ENCODE measurements around the gene HOXA5.

The HOXA5 gene

DNA sequence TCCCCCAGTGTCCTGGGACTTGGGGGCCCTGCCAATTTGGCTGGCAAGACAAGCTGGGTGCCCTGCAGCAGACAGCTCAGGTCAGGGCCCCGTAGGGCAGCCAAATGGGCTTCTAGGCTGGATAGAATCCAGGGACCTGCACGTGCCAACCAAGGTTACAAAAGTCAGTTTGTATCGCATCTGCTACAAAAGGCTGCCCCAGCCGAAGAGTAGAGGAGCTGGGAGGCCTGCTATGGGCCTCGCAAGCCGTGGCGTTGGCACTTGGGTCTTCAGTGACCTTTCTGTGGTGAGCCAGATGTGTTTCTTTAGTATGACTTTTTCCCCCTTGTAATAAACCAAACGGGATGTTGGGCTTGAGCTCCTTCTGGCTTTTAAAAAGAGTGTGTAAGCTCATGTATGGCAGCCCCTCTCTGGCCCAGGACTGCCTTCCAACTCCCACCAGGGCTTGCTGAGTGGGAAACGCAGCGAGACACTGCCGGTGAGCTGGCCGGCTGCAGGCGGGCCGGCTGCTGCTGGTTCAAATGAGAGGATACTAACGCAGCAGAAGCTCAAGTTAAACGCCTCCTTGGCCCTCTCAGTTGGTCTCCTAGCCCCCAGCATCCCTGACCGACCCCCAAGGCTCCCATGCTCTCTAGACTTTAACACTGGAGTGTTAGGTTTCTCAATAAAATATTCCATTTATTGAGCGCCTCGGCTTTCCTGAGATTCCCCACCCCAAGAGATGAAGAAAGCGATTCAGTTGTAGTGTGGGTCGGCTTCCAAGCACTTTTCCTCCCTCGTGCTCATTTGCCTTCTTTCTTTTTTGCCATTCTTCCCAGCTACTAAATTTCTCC is 33.7 kb upstream of the HOXA5 start:
- H3K4me3 Mint-ChIP-seq = no peak overlapping the region
- H3K4me1 Mint-ChIP-seq (ENCODE audit: low read depth) = peaks cover 12% of the 10 kb centered on the region
- no peak for DNase-seq
- no peaks in the 10 kb centered on the region for H3K36me3 Mint-ChIP-seq (ENCODE audit: low read depth)
- peaks cover 84% of the 10 kb centered on the region for H3K27me3 Mint-ChIP-seq
- no peak overlapping the region for H3K27ac Mint-ChIP-seq
- no peaks in the 10 kb centered on the region for H3K9me3 Mint-ChIP-seq

DNA sequence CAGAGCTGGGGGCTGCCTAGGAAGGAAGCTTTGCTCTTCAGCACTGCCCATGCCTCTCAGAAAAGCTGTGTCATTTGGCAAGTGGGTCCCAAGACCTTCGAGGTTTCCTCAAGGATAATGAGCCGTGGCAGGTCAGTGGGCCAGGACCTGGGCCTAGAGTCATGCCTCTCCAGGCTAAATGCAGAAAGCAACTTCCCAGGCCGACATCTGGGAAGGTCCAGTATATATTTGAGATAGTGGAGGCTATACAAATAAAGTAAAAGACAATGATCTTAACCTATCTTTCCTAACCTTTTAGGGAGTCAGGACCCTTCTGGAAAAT is 33.0 kb upstream of the HOXA5 start:
- H3K27ac Mint-ChIP-seq = no peak overlapping the region
- H3K4me3 Mint-ChIP-seq = no peak overlapping the region
- DNase-seq = no peak
- peaks cover 84% of the 10 kb centered on the region for H3K27me3 Mint-ChIP-seq
- H3K9me3 Mint-ChIP-seq = no peaks in the 10 kb centered on the region
- peaks cover 19% of the 10 kb centered on the region for H3K4me1 Mint-ChIP-seq (ENCODE audit: low read depth)
- H3K36me3 Mint-ChIP-seq (ENCODE audit: low read depth) = no peaks in the 10 kb centered on the region

DNA sequence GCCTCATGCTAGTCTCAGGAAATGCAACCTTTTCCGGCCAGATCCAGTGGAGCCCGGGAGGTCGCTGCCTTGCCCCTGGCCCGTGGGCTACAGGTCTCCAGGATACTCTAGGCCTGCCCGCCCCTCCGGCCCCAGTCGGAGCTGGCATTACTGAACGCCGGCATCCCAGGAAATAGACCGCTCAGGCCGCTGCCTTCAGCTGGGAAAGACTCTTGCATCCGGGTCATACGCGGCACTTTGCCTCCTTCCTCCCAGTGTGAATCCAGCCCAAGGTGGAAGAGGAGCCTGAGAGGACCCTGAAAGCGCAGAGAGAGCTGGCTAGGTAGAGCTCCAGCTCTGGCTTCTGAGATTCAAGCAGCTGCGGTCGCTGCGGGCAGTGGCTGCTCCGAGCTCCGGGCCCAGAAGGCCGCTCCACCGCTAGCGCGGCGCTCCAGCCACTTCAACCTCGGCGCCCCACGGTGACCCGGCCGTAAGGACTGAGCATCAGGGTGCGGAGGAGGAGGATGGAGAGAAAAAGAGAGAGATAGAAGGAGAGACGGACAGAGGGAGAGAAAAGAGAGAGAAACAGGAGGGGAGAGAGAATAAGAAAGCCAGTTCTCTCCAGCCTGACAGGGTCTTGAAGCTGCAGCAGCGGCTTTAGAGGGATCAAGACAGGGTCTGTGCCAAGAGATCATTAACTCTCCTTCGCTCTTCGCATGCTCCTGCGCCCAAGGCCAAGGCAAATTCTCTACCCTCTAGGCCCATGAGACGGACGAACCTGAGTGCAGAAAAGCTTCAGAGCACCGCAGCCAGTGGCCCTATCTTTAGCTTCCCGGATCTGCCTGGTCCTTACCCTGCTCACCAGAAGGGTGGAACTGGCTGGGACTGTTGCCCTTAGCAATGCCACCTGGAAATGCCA is 32.4 kb upstream of the HOXA5 start:
- no peaks in the 10 kb centered on the region for H3K36me3 Mint-ChIP-seq (ENCODE audit: low read depth)
- no peak overlapping the region for H3K27ac Mint-ChIP-seq
- H3K27me3 Mint-ChIP-seq = peaks cover 85% of the 10 kb centered on the region
- no peaks in the 10 kb centered on the region for H3K9me3 Mint-ChIP-seq
- no peak overlapping the region for H3K4me3 Mint-ChIP-seq
- DNase-seq = no peak
- H3K4me1 Mint-ChIP-seq (ENCODE audit: low read depth) = peaks cover 22% of the 10 kb centered on the region

DNA sequence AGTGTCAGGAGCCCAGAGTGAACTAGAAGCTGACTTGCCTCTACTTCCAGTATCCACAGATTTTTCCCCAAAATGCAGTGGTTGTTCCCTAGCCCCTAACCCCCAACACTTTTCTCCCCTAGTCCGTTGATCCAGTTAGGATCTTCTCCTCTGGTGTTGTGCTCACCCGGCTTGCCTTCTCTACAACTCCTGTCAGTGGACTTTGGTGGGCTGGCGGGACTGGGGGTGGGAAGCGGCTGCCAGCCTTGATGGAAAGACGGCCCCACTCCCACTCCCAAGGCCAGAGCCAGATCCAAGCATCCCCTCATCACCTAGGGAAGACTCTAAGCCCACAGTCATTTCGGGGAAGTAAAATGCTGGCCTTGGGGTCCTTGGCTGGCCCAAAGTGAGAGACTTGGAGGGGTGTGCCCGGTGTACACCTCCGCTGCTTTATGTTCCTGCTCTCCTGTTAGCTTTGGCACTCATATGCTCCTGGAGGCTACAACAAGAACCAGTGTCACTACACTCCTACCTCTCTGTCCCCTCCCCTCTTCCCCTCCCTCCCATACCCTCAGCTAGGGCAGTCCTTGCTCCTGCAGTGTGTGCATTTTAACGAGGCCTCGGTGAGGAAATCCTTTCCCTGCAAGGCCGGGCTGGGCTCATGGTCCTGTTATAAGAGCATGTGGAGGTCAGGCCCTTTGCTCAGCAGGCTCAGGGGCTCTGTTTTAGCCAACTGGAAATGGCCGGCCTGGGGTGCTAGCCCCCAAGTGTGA is 31.6 kb upstream of the HOXA5 start:
- Mint-ChIP-seq H3K27me3 (peaks cover 85% of the 10 kb centered on the region), H3K36me3 (ENCODE audit: low read depth) (no peaks in the 10 kb centered on the region), H3K27ac (no peak overlapping the region), H3K9me3 (no peaks in the 10 kb centered on the region), H3K4me1 (ENCODE audit: low read depth) (peaks cover 23% of the 10 kb centered on the region), H3K4me3 (peak overlapping the region; percentile 31)
- peak; percentile 30 for DNase-seq

DNA sequence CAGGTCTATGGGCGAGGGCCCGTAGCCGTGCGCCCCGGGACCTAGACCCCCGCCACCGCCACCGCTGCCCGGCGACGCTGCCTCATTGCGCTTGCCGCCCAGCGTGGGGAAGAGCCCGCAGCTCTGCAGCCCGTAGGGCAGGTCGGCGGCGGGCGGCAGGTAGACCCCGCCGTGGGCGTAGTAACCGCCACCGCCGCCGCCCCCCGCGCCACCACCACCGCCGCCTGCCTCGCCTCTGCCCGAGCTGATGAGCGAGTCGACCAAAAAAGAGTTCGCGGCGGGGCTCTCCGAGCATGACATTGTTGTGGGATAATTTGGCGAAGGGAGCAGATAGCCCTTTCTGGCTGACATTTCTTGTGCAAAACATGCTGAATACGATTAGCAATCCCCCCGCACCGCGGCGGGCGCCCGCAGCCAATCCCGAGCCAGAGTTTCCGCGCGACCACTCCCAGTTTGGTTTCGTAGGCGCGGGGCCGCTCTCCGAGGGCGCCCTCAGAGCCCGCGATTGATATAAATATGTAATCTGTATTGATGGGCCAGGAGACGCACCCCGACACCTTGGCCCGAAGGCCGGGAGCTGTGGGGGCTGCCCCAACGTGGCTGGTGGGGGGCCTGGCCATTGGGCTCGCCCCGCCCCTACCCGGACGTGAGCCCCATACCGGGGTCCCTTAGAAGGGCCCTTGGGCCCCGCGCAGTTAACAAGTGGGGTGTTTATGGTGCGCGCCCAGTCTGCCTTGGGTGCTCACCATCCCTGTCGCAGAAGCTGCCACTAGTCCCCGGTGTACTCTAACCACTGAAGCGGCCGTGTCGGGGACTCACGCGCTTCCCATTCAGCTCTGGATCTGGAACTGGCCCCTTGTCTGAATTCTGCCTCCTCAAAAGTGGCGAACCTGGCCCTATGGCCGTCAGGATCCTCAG is 30.7 kb upstream of the HOXA5 start, which contains the start of gene HOXA10:
TSS of gene HOXA10 (minus strand) at position 365 of the 918 bp plus-strand sequence. CDS start at position 351, 14 bp downstream.
- peak; percentile 38 for DNase-seq
- peaks cover 21% of the 10 kb centered on the region for H3K4me1 Mint-ChIP-seq (ENCODE audit: low read depth)
- H3K4me3 Mint-ChIP-seq = peak within 1 kb of the TSS; percentile 44
- H3K36me3 Mint-ChIP-seq (ENCODE audit: low read depth) = no peaks in the 10 kb centered on the region
- H3K27ac Mint-ChIP-seq = no peak within 1 kb of the TSS
- H3K9me3 Mint-ChIP-seq = no peaks in the 10 kb centered on the region
- H3K27me3 Mint-ChIP-seq = peaks cover 82% of the 10 kb centered on the region

DNA sequence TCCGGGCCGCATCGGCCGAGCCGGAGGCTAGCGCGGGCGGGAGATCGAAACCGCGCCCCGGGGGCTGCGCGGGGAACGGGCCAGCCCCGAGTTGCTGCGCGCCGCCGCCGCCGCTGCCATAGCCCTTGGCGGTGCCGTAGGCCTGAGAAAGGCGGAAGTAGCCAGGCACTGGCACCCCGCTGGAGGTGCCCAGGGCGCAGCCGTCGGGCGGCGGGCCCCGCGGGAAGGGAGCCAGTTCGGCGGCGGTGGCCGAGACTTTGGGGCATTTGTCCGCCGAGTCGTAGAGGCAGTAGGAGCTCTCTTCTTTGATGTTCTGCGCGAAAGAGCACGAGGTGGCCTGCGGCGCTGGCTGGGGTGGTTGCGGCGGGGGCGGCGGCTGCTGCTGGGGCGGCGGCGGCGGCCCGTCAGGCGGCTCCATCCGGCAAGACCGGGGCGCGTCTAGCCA is 30.1 kb upstream of the HOXA5 start:
- Mint-ChIP-seq H3K27ac (no peak overlapping the region), H3K36me3 (ENCODE audit: low read depth) (no peaks in the 10 kb centered on the region), H3K27me3 (peaks cover 83% of the 10 kb centered on the region), H3K9me3 (no peaks in the 10 kb centered on the region), H3K4me1 (ENCODE audit: low read depth) (peaks cover 24% of the 10 kb centered on the region), H3K4me3 (no peak overlapping the region)
- DNase-seq = peak; percentile 62

DNA sequence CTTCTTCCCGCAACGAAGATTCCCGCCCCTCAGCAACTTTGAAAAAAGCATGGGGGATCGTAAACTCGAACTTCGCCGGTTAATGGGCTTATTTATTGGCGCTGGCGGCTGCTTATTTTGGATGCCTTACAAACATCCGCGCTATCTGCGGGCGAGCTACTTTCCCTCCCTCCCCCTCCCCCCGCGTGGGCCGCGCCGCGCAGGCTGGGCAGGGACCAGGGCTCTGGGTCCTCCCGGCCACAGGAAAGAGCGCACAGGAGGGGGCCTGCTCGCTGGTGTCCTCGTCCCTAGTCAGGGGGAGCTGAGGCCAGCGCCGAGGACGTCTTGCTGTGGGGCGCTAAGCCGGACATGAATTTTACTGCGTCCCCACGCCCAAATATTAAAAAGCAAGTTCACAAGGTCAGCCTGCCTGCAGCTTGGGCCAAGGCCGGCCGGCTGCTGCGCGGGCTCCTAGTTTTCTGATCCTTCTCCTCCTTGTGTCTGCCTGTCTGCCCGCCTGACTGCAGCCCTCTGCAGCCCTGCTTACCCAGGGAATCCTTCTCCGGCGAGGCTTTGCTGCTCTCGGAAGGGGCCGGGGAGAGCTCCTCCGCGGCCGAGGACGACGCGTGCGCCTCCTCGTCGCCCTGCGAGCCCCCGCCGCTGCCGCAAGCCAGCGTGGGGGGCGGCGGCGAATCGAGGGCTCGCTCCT is 29.5 kb upstream of the HOXA5 start:
- DNase-seq = peak; percentile 57
- Mint-ChIP-seq H3K27ac (no peak overlapping the region), H3K36me3 (ENCODE audit: low read depth) (no peaks in the 10 kb centered on the region), H3K4me1 (ENCODE audit: low read depth) (peaks cover 25% of the 10 kb centered on the region), H3K9me3 (no peaks in the 10 kb centered on the region), H3K27me3 (peaks cover 83% of the 10 kb centered on the region), H3K4me3 (peak overlapping the region; percentile 44)

DNA sequence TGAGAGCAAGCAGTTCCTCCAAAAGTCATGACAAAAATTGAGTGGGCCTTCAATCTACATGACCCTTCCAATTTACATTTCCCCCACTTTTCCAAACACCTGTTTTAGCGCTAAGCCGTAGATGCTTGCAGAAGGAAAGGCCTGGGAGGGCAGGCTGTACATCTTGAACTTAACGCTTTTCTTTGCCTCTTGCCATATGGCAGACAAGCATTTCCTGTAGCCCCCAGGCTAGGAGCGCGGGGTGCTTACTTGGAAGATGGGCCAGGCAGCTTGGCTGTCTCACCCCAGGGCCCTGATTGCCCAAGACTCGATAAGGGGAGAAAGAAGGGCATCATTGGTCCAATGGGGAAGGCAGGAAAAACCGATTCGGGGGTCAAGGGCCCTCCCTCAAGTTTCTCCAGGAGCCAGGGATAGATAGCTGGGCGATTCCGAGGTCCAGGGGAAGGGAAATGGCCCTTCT is 28.9 kb upstream of the HOXA5 start:
- Mint-ChIP-seq H3K4me3 (no peak overlapping the region), H3K4me1 (ENCODE audit: low read depth) (peaks cover 27% of the 10 kb centered on the region), H3K36me3 (ENCODE audit: low read depth) (no peaks in the 10 kb centered on the region), H3K27me3 (peaks cover 83% of the 10 kb centered on the region), H3K9me3 (no peaks in the 10 kb centered on the region), H3K27ac (peak overlapping the region; percentile 77)
- no peak for DNase-seq

DNA sequence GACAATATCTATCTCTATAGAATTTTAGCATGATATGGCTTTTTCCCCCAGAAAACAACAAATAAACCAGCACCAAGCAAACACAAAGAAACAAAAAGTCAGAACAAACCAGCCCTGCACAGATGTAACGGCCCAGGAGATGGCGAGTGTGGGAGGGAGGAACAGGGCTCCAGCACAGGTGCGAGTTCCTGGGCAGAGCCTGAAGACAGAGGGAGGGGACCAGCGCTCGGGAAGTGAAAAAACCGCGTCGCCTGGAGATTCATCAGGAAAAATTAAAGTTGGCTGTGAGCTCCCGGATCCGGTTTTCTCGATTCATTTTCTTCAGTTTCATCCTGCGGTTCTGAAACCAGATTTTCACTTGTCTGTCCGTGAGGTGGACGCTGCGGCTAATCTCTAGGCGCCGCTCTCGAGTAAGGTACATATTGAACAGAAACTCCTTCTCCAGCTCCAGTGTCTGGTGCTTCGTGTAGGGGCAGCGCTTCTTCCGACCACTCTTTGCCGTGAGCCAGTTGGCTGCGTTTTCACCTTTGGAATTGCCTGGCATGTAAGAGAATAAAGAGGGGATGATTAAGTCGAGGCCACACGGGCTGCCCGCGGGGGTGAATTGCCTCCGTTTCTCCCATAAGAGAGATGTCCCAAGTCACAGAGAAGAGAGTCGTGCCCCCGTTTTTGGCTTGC is 28.3 kb upstream of the HOXA5 start:
- no peaks in the 10 kb centered on the region for H3K9me3 Mint-ChIP-seq
- H3K27me3 Mint-ChIP-seq = peaks cover 83% of the 10 kb centered on the region
- peaks cover 33% of the 10 kb centered on the region for H3K4me1 Mint-ChIP-seq (ENCODE audit: low read depth)
- peak overlapping the region; percentile 77 for H3K27ac Mint-ChIP-seq
- no peak overlapping the region for H3K4me3 Mint-ChIP-seq
- DNase-seq = peak; percentile 42
- H3K36me3 Mint-ChIP-seq (ENCODE audit: low read depth) = no peaks in the 10 kb centered on the region

DNA sequence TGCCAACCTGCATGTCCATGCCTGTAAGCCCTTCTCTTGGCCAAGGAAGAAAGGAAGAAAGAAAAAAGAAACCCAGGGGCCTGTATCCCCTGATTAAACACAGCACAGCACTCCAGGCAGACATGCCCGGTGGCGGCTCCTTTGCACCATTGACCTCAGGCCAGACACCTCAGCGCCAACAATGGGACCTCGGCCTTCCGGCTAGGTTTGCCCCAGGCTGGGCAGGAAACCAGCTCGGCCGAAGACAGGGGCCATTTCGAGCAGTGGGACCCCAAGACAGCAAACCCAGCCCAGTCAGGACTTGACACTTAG is 27.8 kb upstream of the HOXA5 start:
- Mint-ChIP-seq H3K4me3 (no peak overlapping the region), H3K36me3 (ENCODE audit: low read depth) (no peaks in the 10 kb centered on the region), H3K4me1 (ENCODE audit: low read depth) (peaks cover 35% of the 10 kb centered on the region), H3K27ac (peak overlapping the region; percentile 29), H3K27me3 (peaks cover 83% of the 10 kb centered on the region), H3K9me3 (no peaks in the 10 kb centered on the region)
- DNase-seq = peak; percentile 36

DNA sequence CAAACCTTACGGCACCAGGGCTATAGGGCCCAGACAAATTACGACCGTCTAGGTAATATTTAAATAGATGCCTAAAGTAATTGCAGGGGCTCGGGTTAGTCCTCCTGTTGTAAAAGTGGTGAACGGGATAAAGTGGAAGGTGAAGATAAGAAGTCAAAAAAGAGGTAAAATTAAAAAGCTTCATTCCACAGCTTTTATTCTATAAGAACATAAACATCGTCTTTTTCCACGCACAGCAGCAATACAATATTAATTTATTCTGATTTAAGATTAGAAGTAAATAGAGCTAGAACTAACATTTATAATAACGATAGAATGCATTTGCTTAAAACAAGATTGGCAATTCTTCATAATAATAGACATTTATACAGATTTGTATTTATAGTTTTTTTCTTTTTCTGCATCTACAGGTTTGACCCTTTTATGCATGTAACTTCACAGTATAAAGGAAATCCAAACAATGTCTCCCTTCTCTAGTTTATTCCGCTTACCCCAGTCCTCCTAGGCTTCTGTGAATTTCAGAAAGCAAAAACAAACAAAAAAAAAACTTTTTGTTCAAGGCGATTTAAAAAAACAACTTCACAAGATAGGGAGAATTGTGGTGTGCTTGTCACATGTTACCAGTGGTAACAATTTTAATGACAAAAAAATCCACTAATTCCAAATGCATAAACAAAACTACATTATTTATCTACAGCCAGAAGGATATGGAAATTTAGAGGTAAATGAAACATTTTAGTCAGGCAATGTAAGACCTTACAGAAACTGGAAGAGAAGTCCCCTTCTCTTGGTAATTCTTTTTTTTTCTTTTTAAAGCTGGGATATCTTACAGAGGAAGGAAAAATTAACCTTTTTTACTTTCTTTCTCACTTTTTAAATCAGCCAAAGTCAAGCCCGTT is 27.2 kb upstream of the HOXA5 start:
- peak overlapping the region; percentile 29 for H3K27ac Mint-ChIP-seq
- DNase-seq = no peak
- H3K4me1 Mint-ChIP-seq (ENCODE audit: low read depth) = peaks cover 38% of the 10 kb centered on the region
- no peaks in the 10 kb centered on the region for H3K36me3 Mint-ChIP-seq (ENCODE audit: low read depth)
- no peaks in the 10 kb centered on the region for H3K9me3 Mint-ChIP-seq
- peaks cover 81% of the 10 kb centered on the region for H3K27me3 Mint-ChIP-seq
- no peak overlapping the region for H3K4me3 Mint-ChIP-seq
